HG03469 (cell line): Measurements from ENCODE around the gene LRTM2.

Experiments used
- ATAC-seq: cut with Tn5 transposase; IDR thresholded peaks from one replicate; pipeline ENCODE4 v1.9.1; 2021; ENCODE audit warnings: mild to moderate bottlenecking, moderate library complexity, moderate number of reproducible peaks; ENCODE audit not compliant: unreplicated experiment

LRTM2 gene

DNA sequence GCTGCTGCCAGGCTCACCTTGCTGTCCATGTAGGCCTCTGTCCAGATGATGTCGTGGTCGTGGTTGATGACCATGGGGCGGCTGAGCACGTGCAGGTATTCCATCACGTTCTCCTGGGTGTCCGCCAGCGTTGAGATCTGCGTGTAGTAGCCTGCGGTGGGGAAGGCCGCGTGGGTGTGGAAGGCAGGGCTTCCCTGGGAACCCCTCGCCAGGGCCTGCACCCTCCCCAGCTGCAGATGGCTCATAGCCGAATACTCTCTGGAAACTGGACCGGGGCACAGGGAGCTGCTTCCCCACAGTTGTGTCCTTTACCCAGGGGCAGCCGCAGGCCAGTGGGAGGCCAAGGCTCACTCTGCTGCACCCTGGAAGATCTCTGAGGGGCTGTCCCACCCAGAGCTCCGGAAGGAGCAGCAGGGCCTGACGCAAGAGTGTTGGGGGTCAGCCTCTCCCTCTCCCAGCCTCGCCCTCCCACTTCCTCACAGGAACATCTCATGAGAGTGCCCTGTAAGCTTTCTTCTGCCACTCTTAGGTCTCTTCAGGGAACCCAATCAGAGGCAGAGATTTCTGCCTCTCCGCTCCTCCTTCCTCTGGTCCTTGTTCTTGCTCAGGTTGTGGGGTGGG lies 62.6 kb downstream of the LRTM2 start:
- ATAC-seq = no peak

GRCh38 chr12:1883513-1883912 lies 63.1 kb downstream of the LRTM2 start:
- no peak for ATAC-seq

GRCh38 chr12:1884651-1885050 lies 64.3 kb downstream of the LRTM2 start:
- ATAC-seq = no peak

- ATAC-seq = no peak
These were observed 64.8 kb downstream of the LRTM2 start for GRCh38 chr12:1885082-1885596.

DNA sequence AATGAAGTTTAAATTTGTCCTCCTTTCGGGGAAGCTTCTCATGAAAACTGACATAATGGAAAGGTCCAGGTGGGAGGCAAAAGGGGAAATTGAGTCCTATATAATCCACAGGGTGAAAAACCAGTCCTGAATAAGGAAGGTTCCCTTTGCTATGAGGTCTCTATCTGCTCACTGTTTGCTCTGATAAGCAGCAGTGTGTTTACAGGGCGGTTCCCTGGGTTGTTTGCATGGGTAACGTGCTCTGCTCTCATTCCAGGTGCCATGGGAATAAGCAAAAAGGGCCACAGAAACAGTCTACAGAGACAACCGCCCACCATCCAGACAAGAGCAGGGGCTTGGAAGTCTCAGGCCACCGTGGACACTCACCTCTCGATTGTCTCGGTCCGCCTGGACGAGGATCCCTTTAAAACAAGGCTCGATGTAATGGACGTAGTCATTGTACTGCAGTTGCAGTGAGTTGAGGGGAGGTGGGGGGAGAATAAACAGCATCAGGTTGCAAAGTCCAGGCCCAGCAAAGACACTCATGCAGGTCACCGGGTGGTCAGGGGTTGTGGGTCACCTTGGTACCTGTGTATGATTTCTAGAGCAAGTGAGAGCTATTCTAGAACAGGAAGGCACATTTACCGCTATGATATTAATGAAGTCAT lies 65.4 kb downstream of the LRTM2 start:
- no peak for ATAC-seq
